CD4-positive, alpha-beta T cell (primary cell): ENCODE data around the gene PDIK1L. TPM values are rescaled to one million over a fixed set of nuclear protein-coding genes. Genes with fewer than 3 reads are reported as not detected.

Source experiments
- ATAC-seq: fragments of 200-7000 bp; cut with Tn5 transposase; one replicate; pipeline ENCODE4 v1.10.0; 2022; ENCODE audit warnings: mild to moderate bottlenecking; ENCODE audit not compliant: poor library complexity
- CTCF ChIA-PET: fragments of 350-600 bp; sonication (Branson Sonifier 250); formaldehyde crosslinking; loops from one replicate; lab custom pipeline; 2021; ENCODE audit warnings: antibody characterized with exemption, inconsistent platforms; lab: Charles Lee
- POLR2A ChIA-PET: fragments of 350-600 bp; sonication (Branson Sonifier 250); formaldehyde crosslinking; loops from one replicate; lab custom pipeline; 2021; ENCODE audit warnings: antibody characterized with exemption, inconsistent platforms; lab: Charles Lee
- DNase-seq, 14 experiments: peaks; one replicate each; pipeline ENCODE4 v3.0.0-alpha.2; 2013 to 2020; ENCODE audit warnings: mixed read lengths in 2 of 14
- H3K27ac ChIP-seq, 2 donors: one replicate each; pipeline versions ENCODE4 v1.5.1 to v1.7.0; 2013; ENCODE audit warnings: low read length in 2 of 2, low read depth in 1 of 2, mild to moderate bottlenecking in 1 of 2
- H3K27me3 ChIP-seq, 2 experiments: 1 replicate in 1 of 2; 2 replicates in 1 of 2; pipeline versions ENCODE4 v1.6.1 to v1.7.0; 2013; ENCODE audit warnings: low read length in 2 of 2, control low read depth in 1 of 2, mild to moderate bottlenecking in 1 of 2, moderate library complexity in 1 of 2; ENCODE audit not compliant: insufficient read depth in 2 of 2, control insufficient read depth in 1 of 2
- H3K36me3 ChIP-seq: one replicate; pipeline ENCODE4 v1.6.1; 2013; ENCODE audit warnings: low read length, control low read depth; ENCODE audit not compliant: insufficient read depth
- H3K4me1 ChIP-seq: one replicate; pipeline ENCODE4 v1.6.1; 2013; ENCODE audit warnings: low read length, control low read depth; ENCODE audit not compliant: insufficient read depth
- H3K4me3 ChIP-seq: one replicate; pipeline ENCODE4 v1.5.1; 2013; ENCODE audit warnings: mild to moderate bottlenecking, low read length, moderate library complexity
- H3K9me3 ChIP-seq, 2 experiments: 1 replicate in 1 of 2; 2 replicates in 1 of 2; pipeline versions ENCODE4 v1.6.1 to v1.7.0; 2013; ENCODE audit warnings: low read length in 2 of 2, mild to moderate bottlenecking in 2 of 2, control low read depth in 1 of 2, moderate library complexity in 1 of 2; ENCODE audit not compliant: control insufficient read depth in 1 of 2, insufficient read depth in 1 of 2
- H3K27ac Mint-ChIP-seq: one replicate; pipeline ENCODE4 v1.8.0; 2020; ENCODE audit warnings: mixed read lengths
- H3K27me3 Mint-ChIP-seq: one replicate; pipeline ENCODE4 v1.8.0; 2021; ENCODE audit warnings: mixed read lengths
- H3K36me3 Mint-ChIP-seq: one replicate; pipeline ENCODE4 v1.8.0; 2021; ENCODE audit warnings: low read depth, mixed read lengths
- H3K4me1 Mint-ChIP-seq: one replicate; pipeline ENCODE4 v1.8.0; 2021; ENCODE audit warnings: low read depth, mixed read lengths
- H3K4me3 Mint-ChIP-seq: one replicate; pipeline ENCODE4 v1.8.0; 2020; ENCODE audit warnings: mild to moderate bottlenecking, mixed read lengths
- H3K9me3 Mint-ChIP-seq: one replicate; pipeline ENCODE4 v1.8.0; 2020; ENCODE audit warnings: mixed read lengths
- CTCF ChIP-seq: fragments of 200-600 bp; IDR thresholded peaks from one replicate; pipeline ENCODE4 v1.8.0; 2022; ENCODE audit warnings: antibody characterized with exemption, mild to moderate bottlenecking
- intact Hi-C, 2 experiments: fragments of 100-400 bp; cut with DNase I in 1 of 2; cut with micrococcal nuclease in 1 of 2; formaldehyde crosslinking; loops; one replicate each; pipeline versions ENCODE4 v1.15.1 to v1.9.0; 2023 to 2025; cut with DNase I, micrococcal nuclease
- total RNA-seq, 174 experiments: library from RNA in 2 of 174; stranded (reverse) in 2 of 174; gene quantifications; one replicate each; pipeline ENCODE4 v1.2.3 and lab custom pipeline; 2021 to 2026

The PDIK1L gene
- total RNA-seq, 2 experiments from 2014 or later: 9.5 to 9.9 TPM

DNA sequence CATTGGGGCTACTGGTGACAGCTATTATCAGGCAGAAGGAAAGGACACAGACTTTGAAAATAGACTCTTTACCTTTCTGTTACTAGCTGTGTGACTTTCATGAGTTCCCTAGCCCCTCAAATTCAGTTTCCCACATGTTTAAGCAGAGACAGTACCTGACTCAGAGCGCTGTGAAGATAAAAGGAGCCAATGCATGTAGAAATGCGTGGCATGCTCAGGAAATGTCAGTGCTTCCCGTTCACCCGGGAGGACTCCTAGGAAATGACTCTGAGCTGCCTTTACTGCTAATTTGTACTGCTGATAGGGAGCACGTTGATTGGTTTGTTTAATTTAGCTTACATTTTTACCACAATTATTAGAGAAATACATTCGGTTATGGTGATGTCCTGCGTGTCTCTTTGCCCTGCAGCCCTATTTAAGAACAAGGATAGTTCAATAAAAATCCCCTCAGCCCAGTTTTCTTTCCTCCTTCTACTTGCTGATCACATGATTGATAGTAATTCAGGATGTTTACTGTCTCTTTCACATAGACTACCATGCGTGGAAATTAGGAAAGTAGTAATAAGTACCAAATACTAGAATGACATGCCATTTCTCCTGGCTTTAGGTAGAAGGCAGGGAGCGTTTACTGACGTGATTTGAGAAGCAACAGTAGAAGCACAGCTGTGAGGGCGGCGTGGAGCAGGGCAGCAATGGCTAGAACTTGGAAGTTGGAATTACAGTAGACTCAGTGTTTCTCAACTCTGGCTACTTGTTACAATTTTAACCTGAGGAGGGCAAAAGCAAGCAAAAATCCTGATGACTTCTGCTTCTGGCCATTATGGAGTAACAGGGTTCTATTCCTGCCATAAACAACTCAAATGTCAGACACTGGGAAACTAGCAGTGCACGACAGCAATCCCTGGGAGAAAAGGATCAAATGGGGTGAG, 15.9 kb downstream of the PDIK1L start:
- Mint-ChIP-seq H3K9me3 (no peaks in the 10 kb centered on the region), H3K27me3 (no peaks in the 10 kb centered on the region), H3K4me1 (peaks cover 51% of the 10 kb centered on the region), H3K36me3 (peaks cover 25% of the 10 kb centered on the region), H3K4me3 (peak overlapping the region; percentile 47), H3K27ac (peak overlapping the region; percentile 86)
- peaks cover 17% of the 10 kb centered on the region for H3K4me1 ChIP-seq
- ATAC-seq (no peak), DNase-seq (peak in 4 of 14 experiments; percentile 31 to 49 (median 44))
- no peaks in the 10 kb centered on the region for H3K9me3 ChIP-seq
- H3K4me3 ChIP-seq: peak overlapping the region; percentile 42
- POLR2A ChIA-PET: interaction anchor here (0.8 to 3.2 kb wide), 13 partner anchors 11 to 1105 kb away, joined by 3 to 67 read pairs (median 9); partner anchors contain the start of genes CEP85, PDIK1L and ZNF593
- TF ChIP-seq CTCF: no peak
- CTCF ChIA-PET: interaction anchor here (1.1 to 7.7 kb wide), 11 partner anchors 12 to 148 kb away, joined by 3 to 41 read pairs (median 7); partner anchors contain the start of genes CEP85, PDIK1L and ZNF593
- intact Hi-C loops: loop anchor here in 1 of 2 experiments (2.0 kb wide), 1 partner anchor 15 kb away; no protein-coding TSS in a partner anchor
- H3K27me3 ChIP-seq: no peaks in the 10 kb centered on the region
- H3K36me3 ChIP-seq: peaks cover under 1% of the 10 kb centered on the region
- no peak overlapping the region for H3K27ac ChIP-seq

- Mint-ChIP-seq H3K27ac (no peak overlapping the region), H3K9me3 (no peaks in the 10 kb centered on the region), H3K4me1 (peaks cover 37% of the 10 kb centered on the region), H3K4me3 (no peak overlapping the region), H3K27me3 (no peaks in the 10 kb centered on the region), H3K36me3 (peaks cover 6% of the 10 kb centered on the region)
- Histone ChIP-seq H3K4me3 (no peak overlapping the region), H3K27me3 (no peaks in the 10 kb centered on the region), H3K36me3 (no peaks in the 10 kb centered on the region), H3K4me1 (peaks cover 17% of the 10 kb centered on the region), H3K9me3 (no peaks in the 10 kb centered on the region), H3K27ac (no peak overlapping the region)
- intact Hi-C loops: loop anchor here in 1 of 2 experiments (2.0 kb wide), 1 partner anchor 13 kb away; no protein-coding TSS in a partner anchor
- ChIA-PET POLR2A (interaction anchor here (0.8 kb wide), 1 partner anchor 13 kb away, joined by 3 read pairs; no protein-coding TSS in a partner anchor), CTCF (interaction anchor here (7.7 kb wide), 1 partner anchor 15 kb away, joined by 41 read pairs; no protein-coding TSS in a partner anchor)
- ATAC-seq (no peak), DNase-seq (no peak)
- no peak for TF ChIP-seq CTCF
Observed at GRCh38 chr1:26129778-26130177, 18.2 kb downstream of the PDIK1L start.

- H3K27me3 Mint-ChIP-seq: no peaks in the 10 kb centered on the region
- POLR2A ChIA-PET: interaction anchor here (0.8 to 1.1 kb wide), 2 partner anchors 12 to 19 kb away, joined by 3 to 5 read pairs; partner anchors contain the start of gene PDIK1L
Observed at GRCh38 chr1:26130695-26131094, 19.1 kb downstream of the PDIK1L start.

More at GRCh38 chr1:26130695-26131094, 19.1 kb downstream of the PDIK1L start:
- Histone ChIP-seq H3K4me1 (peaks cover 17% of the 10 kb centered on the region), H3K27me3 (no peaks in the 10 kb centered on the region), H3K27ac (no peak overlapping the region), H3K4me3 (no peak overlapping the region), H3K9me3 (no peaks in the 10 kb centered on the region), H3K36me3 (no peaks in the 10 kb centered on the region)
- H3K4me1 Mint-ChIP-seq: peaks cover 30% of the 10 kb centered on the region
- H3K4me3 Mint-ChIP-seq: no peak overlapping the region
- H3K9me3 Mint-ChIP-seq: no peaks in the 10 kb centered on the region
- peaks cover 4% of the 10 kb centered on the region for H3K36me3 Mint-ChIP-seq
- no peak overlapping the region for H3K27ac Mint-ChIP-seq
- CTCF ChIA-PET: interaction anchor here (7.7 kb wide), 1 partner anchor 14 kb away, joined by 41 read pairs; no protein-coding TSS in a partner anchor
- intact Hi-C loops: no loop called here
- DNase-seq (no peak), ATAC-seq (no peak)
- no peak for TF ChIP-seq CTCF
